WI38 (cell line): ENCODE results near the gene SBK1.
A peak's percentile ranks its signal among the peaks of the same experiment; 100 is the strongest.

Experiments used
- H3K4me3 ChIP-seq: 2 replicates; pipeline ENCODE4 v1.5.1; 2011; ENCODE audit warnings: low read depth, mild to moderate bottlenecking, control low read depth, low read length
- TF ChIP-seq, protein P1 (sequence below): IDR thresholded peaks from 2 replicates; pipeline ENCODE4 v1.5.1; 2012; ENCODE audit warnings: low read depth, mild to moderate bottlenecking, control low read depth, low read length

Gene SBK1

DNA sequence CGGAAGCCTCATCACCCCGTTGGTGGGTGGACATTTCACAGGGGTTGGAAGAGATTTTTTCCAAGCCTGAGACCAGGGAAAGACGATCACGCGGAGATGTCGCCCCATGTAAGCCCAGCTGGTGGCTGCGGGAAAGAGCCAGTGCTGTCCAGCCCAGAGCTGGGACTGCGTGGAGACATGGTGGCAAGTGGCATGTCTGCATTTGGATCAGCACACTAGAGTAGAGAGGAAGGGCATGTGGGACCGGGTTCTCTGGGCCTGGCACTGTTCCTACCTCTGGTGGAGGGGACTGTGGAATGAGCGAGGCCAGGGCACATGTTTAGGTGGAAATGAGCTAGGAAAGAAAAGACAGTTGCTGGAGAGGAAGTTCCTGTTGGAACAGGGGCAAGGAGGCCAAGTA, 20.0 kb downstream of the SBK1 start:
- H3K4me3 ChIP-seq, result no peak overlapping the region
- TF ChIP-seq, protein P1, sequence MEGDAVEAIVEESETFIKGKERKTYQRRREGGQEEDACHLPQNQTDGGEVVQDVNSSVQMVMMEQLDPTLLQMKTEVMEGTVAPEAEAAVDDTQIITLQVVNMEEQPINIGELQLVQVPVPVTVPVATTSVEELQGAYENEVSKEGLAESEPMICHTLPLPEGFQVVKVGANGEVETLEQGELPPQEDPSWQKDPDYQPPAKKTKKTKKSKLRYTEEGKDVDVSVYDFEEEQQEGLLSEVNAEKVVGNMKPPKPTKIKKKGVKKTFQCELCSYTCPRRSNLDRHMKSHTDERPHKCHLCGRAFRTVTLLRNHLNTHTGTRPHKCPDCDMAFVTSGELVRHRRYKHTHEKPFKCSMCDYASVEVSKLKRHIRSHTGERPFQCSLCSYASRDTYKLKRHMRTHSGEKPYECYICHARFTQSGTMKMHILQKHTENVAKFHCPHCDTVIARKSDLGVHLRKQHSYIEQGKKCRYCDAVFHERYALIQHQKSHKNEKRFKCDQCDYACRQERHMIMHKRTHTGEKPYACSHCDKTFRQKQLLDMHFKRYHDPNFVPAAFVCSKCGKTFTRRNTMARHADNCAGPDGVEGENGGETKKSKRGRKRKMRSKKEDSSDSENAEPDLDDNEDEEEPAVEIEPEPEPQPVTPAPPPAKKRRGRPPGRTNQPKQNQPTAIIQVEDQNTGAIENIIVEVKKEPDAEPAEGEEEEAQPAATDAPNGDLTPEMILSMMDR, result no peak

DNA sequence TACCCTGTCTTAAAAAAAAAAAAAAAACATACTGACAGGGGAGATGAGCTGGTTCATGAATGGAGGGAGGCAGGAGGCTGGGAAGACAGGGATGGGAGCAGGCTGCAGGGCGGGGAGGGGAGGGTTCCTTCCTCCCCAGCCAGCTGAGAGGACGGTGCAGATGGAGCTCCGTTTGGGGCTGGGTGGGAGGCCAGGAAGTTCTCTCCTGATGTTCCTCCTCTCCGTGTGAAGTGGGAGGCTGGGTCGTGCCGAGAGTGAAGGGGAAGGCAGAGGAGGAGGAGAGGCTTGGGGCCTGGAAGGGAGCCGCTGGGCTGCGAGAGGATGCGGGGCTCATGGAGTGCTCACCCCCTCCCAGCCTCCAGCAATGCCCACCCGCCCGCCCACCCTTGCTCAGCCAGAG, 21.3 kb downstream of the SBK1 start:
- TF ChIP-seq, protein P1, result no peak
- no peak overlapping the region for H3K4me3 ChIP-seq

DNA sequence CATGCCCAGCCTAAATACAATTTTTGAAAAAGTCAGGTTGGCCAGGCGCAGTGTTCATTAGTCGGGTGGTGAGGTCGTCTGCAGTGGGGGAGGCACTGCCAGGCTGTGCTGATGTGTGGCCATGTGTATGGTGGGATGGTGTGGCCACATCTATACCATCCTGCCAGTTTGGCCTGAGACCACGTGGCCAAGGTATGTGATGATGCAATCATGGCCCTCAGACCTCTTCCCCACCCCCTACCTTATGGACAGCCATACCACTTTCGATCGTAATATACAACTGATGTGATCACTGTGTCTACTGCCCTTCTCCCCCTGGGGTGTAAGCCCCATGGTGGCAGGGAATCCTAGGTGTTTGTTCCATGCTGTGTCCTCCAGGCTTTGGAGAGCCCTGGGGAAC, 23.7 kb downstream of the SBK1 start:
- no peak overlapping the region for H3K4me3 ChIP-seq
- TF ChIP-seq, protein P1, result no peak

DNA sequence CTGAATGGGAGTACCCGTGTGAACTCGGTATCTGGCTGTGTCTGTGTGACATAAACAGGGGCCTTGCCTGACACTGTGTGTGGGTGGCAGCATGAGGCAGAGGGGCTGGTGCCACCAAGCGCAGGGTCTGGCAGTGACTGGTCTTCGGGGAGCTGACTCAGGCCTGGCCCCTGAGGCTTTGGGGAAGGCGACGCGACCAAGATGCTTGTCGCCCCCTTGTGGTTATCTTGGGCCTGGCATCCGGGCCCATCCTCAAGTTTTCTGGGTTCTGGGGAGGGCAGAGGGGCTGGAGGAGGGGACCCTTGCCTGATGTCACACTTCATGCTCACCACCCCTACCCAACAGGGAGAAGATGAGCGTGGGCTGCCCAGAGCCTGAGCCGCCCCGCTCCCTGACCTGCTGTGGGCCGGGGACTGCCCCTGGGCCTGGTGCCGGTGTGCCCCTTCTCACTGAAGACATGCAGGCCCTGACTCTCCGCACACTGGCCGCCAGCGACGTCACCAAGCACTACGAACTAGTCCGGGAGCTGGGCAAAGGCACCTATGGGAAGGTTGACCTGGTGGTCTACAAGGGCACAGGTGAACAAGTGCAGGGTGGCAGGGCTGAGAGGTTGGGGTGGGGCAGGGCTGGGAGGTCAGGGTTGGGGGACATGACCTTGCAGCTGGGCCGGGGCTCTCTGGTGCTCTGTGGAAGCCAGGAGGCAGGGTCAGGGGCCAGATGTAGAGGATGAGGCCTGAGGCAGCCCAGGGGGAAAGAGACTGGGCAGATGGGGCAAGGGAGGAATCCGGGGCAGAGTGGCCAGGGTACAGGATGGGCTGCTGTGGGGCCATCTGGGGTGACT, 24.9 kb downstream of the SBK1 start:
- H3K4me3 ChIP-seq, result no peak overlapping the region
- TF ChIP-seq, protein P1, result peak; percentile 75

GRCh38 chr16:28318042-28318744, 25.9 kb downstream of the SBK1 start:
- TF ChIP-seq, protein P1, result no peak
- H3K4me3 ChIP-seq, result no peak overlapping the region

DNA sequence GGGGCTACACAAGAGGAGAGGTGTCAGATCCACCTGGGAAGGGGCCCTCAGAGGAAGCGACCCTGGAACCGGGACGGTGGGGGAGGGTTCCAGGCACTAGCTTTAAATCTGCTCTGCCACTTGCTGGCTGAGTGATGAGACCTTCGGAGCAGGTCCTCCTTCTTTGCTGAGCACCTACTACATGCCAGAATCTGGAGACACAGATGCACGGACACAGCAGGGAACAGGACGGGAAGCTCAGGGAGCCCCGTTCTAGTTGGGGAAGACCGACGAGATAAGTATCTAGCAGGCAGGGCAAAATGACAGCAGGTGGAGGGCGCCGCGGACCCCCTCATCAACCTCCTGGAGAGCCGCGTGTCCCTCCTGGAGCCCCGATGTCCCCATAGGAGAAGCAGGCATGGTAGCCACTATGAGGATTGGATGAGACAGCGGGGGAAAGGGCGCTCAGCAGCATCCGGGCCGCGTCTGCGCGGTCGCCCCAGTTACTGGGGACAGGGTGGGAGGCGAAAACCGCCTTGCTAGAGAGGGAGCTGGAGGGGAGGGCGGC, 27.2 kb downstream of the SBK1 start:
- TF ChIP-seq, protein P1, result no peak
- H3K4me3 ChIP-seq, result no peak overlapping the region
